Neural cell (in vitro differentiated cells): ENCODE measurements around the gene JOSD2. TPM values are rescaled to one million over a fixed set of nuclear protein-coding genes. Genes with fewer than 3 reads are reported as not detected.

Source experiments
- H2AFZ ChIP-seq: fragments of 200-600, 300-800 bp; sonication (generic), shearing (Covaris generic); 2 replicates; pipeline ENCODE4 v1.6.0; 2014; ENCODE audit warnings: low read depth, mild to moderate bottlenecking, antibody characterized with exemption, low read length, moderate library complexity
- H3F3A ChIP-seq: fragments of 200-600 bp; shearing (Covaris generic); 2 replicates; pipeline ENCODE4 v1.6.1; 2016; ENCODE audit warnings: mild to moderate bottlenecking, moderate library complexity, mixed read lengths, antibody characterized with exemption, low read length; ENCODE audit not compliant: insufficient read depth, poor library complexity, severe bottlenecking
- H3K27ac ChIP-seq: fragments of 200-600, 300-800 bp; sonication (generic), shearing (Covaris generic); 2 replicates; pipeline ENCODE4 v1.5.1; 2014; ENCODE audit warnings: mild to moderate bottlenecking, low read length, moderate library complexity
- H3K27me3 ChIP-seq: fragments of 300-800, 200-600 bp; sonication (generic), shearing (Covaris generic); 2 replicates; pipeline ENCODE4 v1.6.0; 2014; ENCODE audit warnings: mild to moderate bottlenecking, low read depth, low read length, moderate library complexity; ENCODE audit not compliant: insufficient read depth
- H3K36me3 ChIP-seq: fragments of 300-800, 200-600 bp; sonication (generic), shearing (Covaris generic); 2 replicates; pipeline ENCODE4 v1.5.1; 2014; ENCODE audit warnings: mild to moderate bottlenecking, antibody characterized with exemption, low read length, moderate library complexity; ENCODE audit not compliant: insufficient read depth
- H3K4me2 ChIP-seq: fragments of 300-800, 200-600 bp; sonication (generic), shearing (Covaris generic); 2 replicates; pipeline ENCODE4 v1.6.0; 2014; ENCODE audit warnings: mild to moderate bottlenecking, low read length
- H3K4me3 ChIP-seq: fragments of 300-800, 200-600 bp; sonication (generic), shearing (Covaris generic); 2 replicates; pipeline ENCODE4 v1.5.1; 2014; ENCODE audit warnings: mild to moderate bottlenecking, low read length, moderate library complexity
- H3K79me2 ChIP-seq: fragments of 200-600 bp; shearing (Covaris generic); replicated peaks from 2 replicates; pipeline ENCODE4 v1.6.0; 2014; ENCODE audit warnings: mild to moderate bottlenecking, low read length, moderate library complexity; ENCODE audit not compliant: insufficient read depth
- H3K9ac ChIP-seq: fragments of 300-800, 200-600 bp; sonication (generic), shearing (Covaris generic); 2 replicates; pipeline ENCODE4 v1.6.1; 2016; ENCODE audit warnings: mild to moderate bottlenecking, low read length, mixed read lengths
- H3K9me2 ChIP-seq: fragments of 200-600 bp; shearing (Covaris generic); 2 replicates; pipeline ENCODE4 v1.6.1; 2016; ENCODE audit warnings: mild to moderate bottlenecking, low read length, mixed read lengths; ENCODE audit not compliant: insufficient read depth
- H3K9me3 ChIP-seq: fragments of 200-600, 300-800 bp; sonication (generic), shearing (Covaris generic); 2 replicates; pipeline ENCODE4 v1.6.1; 2016; ENCODE audit warnings: mild to moderate bottlenecking, mixed run types, low read length, moderate library complexity, mixed read lengths
- H4K20me1 ChIP-seq: fragments of 200-600 bp; shearing (Covaris generic); 2 replicates; pipeline ENCODE4 v1.6.1; 2016; ENCODE audit warnings: mild to moderate bottlenecking, mixed run types; ENCODE audit not compliant: insufficient read depth
- EP300 ChIP-seq: fragments of 450-650 bp; conservative IDR thresholded peaks from 2 replicates; pipeline ENCODE4 v1.6.1; 2014; ENCODE audit warnings: antibody characterized with exemption, mild to moderate bottlenecking, moderate library complexity; ENCODE audit not compliant: poor library complexity, severe bottlenecking
- EZH2 ChIP-seq: fragments of 200-600, 300-800 bp; shearing (Covaris generic), sonication (generic); IDR thresholded peaks from 2 replicates; pipeline ENCODE4 v1.6.1; 2014; ENCODE audit warnings: antibody characterized with exemption, low read length, borderline replicate concordance, mild to moderate bottlenecking; ENCODE audit not compliant: insufficient read depth, poor library complexity, severe bottlenecking
- MXI1 ChIP-seq: fragments of 450-650 bp; conservative IDR thresholded peaks from 2 replicates; pipeline ENCODE4 v1.6.1; 2014; ENCODE audit warnings: antibody characterized with exemption, mild to moderate bottlenecking; ENCODE audit not compliant: poor library complexity, severe bottlenecking
- POLR2AphosphoS5 ChIP-seq: IDR thresholded peaks from 2 replicates; pipeline ENCODE4 v1.6.1; 2012
- RAD21 ChIP-seq: fragments of 450-650 bp; conservative IDR thresholded peaks from 2 replicates; pipeline ENCODE4 v1.6.1; 2014; ENCODE audit warnings: antibody characterized with exemption, mild to moderate bottlenecking, moderate library complexity
- REST ChIP-seq: IDR thresholded peaks from 2 replicates; pipeline ENCODE4 v1.6.1; 2012; ENCODE audit warnings: borderline replicate concordance
- SMC3 ChIP-seq: fragments of 450-650 bp; conservative IDR thresholded peaks from 2 replicates; pipeline ENCODE4 v1.6.1; 2014; ENCODE audit warnings: antibody characterized with exemption, mild to moderate bottlenecking, moderate library complexity; ENCODE audit not compliant: poor library complexity
- TAF1 ChIP-seq: IDR thresholded peaks from 2 replicates; pipeline ENCODE4 v1.6.1; 2012; ENCODE audit warnings: low read depth
- polyA plus RNA-seq: library from polyadenylated mRNA; depleted of rRNA; stranded (reverse); fragments of >200 nt; gene quantifications from 2 replicates; pipeline ENCODE4 v1.2.3, GENCODE V29; 2014
- TF ChIP-seq, protein P1 (sequence below): fragments of 450-650 bp; IDR thresholded peaks from 2 replicates; pipeline ENCODE4 v1.5.1; 2014; ENCODE audit warnings: antibody characterized with exemption, mild to moderate bottlenecking, moderate library complexity; ENCODE audit not compliant: poor library complexity, severe bottlenecking

JOSD2 gene
- polyA plus RNA-seq, 1 donor from 2014 or later: 10.7 TPM

DNA sequence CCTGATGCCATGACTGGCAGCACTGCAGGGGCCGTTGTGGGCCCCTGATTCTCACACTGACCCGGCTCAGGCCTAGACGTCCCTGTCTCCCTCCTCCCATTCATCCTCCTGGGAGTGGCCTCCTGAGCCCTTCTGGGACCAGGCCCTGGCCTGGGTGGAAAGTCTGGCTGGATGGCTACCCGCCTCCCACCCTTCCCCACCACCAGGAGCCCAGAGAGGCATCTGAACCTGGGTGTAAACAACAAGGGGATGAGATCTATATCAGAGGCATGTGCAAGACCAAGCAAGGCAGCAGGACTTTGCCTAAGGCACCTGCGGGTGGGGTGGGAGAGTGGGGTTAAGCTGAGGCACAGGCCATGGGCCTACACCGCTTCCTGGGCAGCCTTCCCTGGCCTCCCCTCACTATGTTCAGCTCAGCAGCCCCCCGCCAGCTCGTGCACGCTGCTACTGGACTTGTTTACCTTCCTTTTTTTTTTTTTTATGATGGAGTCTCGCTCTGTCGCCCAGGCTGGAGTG is 24.7 kb upstream of the JOSD2 start:
- Histone ChIP-seq H3K9me2 (no peaks in the 10 kb centered on the region), H2AFZ (no peak overlapping the region), H3K9ac (no peak overlapping the region), H3K79me2 (peaks cover 59% of the 10 kb centered on the region), H3K27ac (no peak overlapping the region), H3K27me3 (no peaks in the 10 kb centered on the region), H4K20me1 (no peaks in the 10 kb centered on the region), H3F3A (no peaks in the 10 kb centered on the region), H3K36me3 (peaks cover 7% of the 10 kb centered on the region), H3K9me3 (no peaks in the 10 kb centered on the region), H3K4me2 (no peak overlapping the region), H3K4me3 (no peak overlapping the region)
- TF ChIP-seq SMC3 (no peak), EP300 (no peak), RAD21 (no peak), POLR2AphosphoS5 (no peak), REST (no peak), TAF1 (no peak), MXI1 (no peak), EZH2 (no peak)
- TF ChIP-seq, protein P1, sequence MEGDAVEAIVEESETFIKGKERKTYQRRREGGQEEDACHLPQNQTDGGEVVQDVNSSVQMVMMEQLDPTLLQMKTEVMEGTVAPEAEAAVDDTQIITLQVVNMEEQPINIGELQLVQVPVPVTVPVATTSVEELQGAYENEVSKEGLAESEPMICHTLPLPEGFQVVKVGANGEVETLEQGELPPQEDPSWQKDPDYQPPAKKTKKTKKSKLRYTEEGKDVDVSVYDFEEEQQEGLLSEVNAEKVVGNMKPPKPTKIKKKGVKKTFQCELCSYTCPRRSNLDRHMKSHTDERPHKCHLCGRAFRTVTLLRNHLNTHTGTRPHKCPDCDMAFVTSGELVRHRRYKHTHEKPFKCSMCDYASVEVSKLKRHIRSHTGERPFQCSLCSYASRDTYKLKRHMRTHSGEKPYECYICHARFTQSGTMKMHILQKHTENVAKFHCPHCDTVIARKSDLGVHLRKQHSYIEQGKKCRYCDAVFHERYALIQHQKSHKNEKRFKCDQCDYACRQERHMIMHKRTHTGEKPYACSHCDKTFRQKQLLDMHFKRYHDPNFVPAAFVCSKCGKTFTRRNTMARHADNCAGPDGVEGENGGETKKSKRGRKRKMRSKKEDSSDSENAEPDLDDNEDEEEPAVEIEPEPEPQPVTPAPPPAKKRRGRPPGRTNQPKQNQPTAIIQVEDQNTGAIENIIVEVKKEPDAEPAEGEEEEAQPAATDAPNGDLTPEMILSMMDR: no peak

- H3K9me2 ChIP-seq: no peaks in the 10 kb centered on the region
- H3K4me3 ChIP-seq: no peak overlapping the region
- H3K27me3 ChIP-seq: no peaks in the 10 kb centered on the region
- no peak overlapping the region for H3K4me2 ChIP-seq
- no peaks in the 10 kb centered on the region for H3K9me3 ChIP-seq
- TF ChIP-seq TAF1 (no peak), POLR2AphosphoS5 (no peak), EP300 (no peak)
- no peak overlapping the region for H2AFZ ChIP-seq
- no peak overlapping the region for H3K27ac ChIP-seq
- H4K20me1 ChIP-seq: no peaks in the 10 kb centered on the region
- H3K36me3 ChIP-seq: peaks cover 7% of the 10 kb centered on the region
- H3K79me2 ChIP-seq: peaks cover 51% of the 10 kb centered on the region
- H3K9ac ChIP-seq: no peak overlapping the region
- H3F3A ChIP-seq: no peaks in the 10 kb centered on the region
These were observed 23.5 kb upstream of the JOSD2 start for GRCh38 chr19:50534478-50534877.

GRCh38 chr19:50532952-50533351 is 22.0 kb upstream of the JOSD2 start:
- Histone ChIP-seq H3K9ac (no peak overlapping the region), H4K20me1 (no peaks in the 10 kb centered on the region), H3K9me3 (no peaks in the 10 kb centered on the region), H3K36me3 (peaks cover 7% of the 10 kb centered on the region), H3K27me3 (no peaks in the 10 kb centered on the region), H3K9me2 (no peaks in the 10 kb centered on the region), H3K4me3 (no peak overlapping the region), H3F3A (no peaks in the 10 kb centered on the region), H2AFZ (no peak overlapping the region), H3K79me2 (peaks cover 46% of the 10 kb centered on the region), H3K4me2 (no peak overlapping the region), H3K27ac (no peak overlapping the region)
- TF ChIP-seq POLR2AphosphoS5 (no peak), REST (no peak), SMC3 (no peak), RAD21 (no peak), MXI1 (no peak), EZH2 (no peak), EP300 (no peak), TAF1 (no peak)
- TF ChIP-seq, protein P1: no peak
